Measurements from ENCODE around the gene PSME1. TPM values are rescaled to one million over a fixed set of nuclear protein-coding genes. Genes with fewer than 3 reads are reported as not detected.

Gene PSME1
- total and polyA plus RNA-seq, 4 donors, result 63.3 to 237 (median 101) TPM

DNA sequence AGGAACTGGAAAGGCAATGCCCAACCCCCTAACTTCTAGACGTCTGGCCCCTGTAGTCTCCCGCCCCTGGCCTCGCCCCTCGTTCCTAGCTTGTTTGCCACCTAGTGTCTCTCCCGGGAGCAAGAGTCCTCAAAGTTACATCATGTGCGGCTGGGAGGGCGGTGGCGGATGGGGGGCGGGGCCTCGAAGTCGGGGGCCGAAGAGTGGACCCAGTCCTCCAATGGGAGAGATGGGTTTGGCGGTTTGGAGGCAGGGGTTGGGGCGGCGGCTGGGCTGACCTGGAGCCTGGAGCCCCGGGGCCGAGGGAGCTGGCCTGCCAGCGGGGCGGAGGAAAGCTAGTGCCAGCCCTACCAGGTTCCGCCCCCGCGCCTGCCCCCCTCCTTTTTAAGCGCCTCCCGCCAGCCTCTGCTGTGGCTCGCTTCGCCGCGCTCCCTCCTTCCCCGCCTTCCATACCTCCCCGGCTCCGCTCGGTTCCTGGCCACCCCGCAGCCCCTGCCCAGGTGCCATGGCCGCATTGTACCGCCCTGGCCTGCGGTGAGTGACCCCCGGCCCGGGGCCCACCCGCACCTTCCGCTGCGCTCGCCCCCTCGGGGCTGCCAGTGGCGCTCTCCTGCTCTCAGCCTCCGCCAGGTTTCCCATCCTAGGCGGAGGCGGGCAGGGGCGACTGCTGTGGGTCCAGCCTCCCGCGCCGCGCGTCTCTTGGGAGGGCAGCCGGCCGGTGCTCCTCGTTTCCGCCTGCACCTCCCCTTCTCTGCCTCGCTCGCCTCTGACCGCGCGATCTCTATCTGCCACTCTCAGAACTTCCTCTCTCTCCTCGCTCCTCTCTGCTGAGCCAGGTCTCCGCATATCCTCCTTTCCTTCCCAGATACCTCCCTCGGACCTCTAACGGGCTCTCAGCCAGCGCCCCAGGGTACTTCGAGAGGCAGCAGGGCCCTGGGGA, 41.8 kb upstream of the PSME1 start, which contains the start of gene PCK2:
Gene PCK2, plus strand, starts transcription at position 411 of the 940 bp plus-strand sequence. Its CDS starts 95 bp downstream, at position 506.
- Histone ChIP-seq H3K9me3 (ENCODE audit: control insufficient read depth in 4 of 4, low read length in 3 of 4) (no peaks in the 10 kb centered on the region), H3K4me1 (ENCODE audit: control insufficient read depth in 4 of 4, insufficient read depth in 4 of 4, low read length in 3 of 4) (peaks cover 15 to 64% (median 49%) of the 10 kb centered on the region in 4 donors), H3K27me3 (ENCODE audit: control insufficient read depth in 4 of 4, insufficient read depth in 4 of 4, low read length in 3 of 4) (no peaks in the 10 kb centered on the region), H3K36me3 (ENCODE audit: control insufficient read depth in 4 of 4, insufficient read depth in 3 of 4, low read depth in 1 of 4, low read length in 3 of 4) (peaks cover 0 to 9% (median 6%) of the 10 kb centered on the region in 4 donors), H3K27ac (ENCODE audit: low read depth in 1 of 2, low read length in 2 of 2) (peak within 1 kb of the TSS; percentile 93 to 96), H3K9ac (ENCODE audit: low read depth in 1 of 2, low read length in 2 of 2) (peak within 1 kb of the TSS; percentile 93 to 98), H3K4me3 (ENCODE audit: low read depth in 1 of 3, low read length in 3 of 3) (peak within 1 kb of the TSS; percentile 68 to 82 (median 71))
- under 1% methylated on average over 68 of the region's 68 CpGs for WGBS
- peak; percentile 92 for DNase-seq (ENCODE audit: low spot score)
- TF ChIP-seq YY1 (IDR thresholded peaks at IDR 0.05) (peak; percentile 67), FOXA2 (IDR thresholded peaks at IDR 0.05) (no peak), TAF1 (conservative IDR thresholded peaks at IDR 0.05) (peak; percentile 82), MAX (IDR thresholded peaks at IDR 0.05) (peak; percentile 51), JUND (IDR thresholded peaks at IDR 0.05) (peak in 1 of 2 donors; percentile 40), SP1 (IDR thresholded peaks at IDR 0.05) (peak; percentile 90), FOXA1 (IDR thresholded peaks at IDR 0.05) (no peak), CTCF (IDR thresholded peaks at IDR 0.05; ENCODE audit: low read depth, low read length, missing input control) (peak; percentile 1), REST (IDR thresholded peaks at IDR 0.05) (peak; percentile 85), RXRA (IDR thresholded peaks at IDR 0.05) (peak; percentile 71 to 75), HNF4G (IDR thresholded peaks at IDR 0.05) (peak; percentile 41), EGR1 (IDR thresholded peaks at IDR 0.05; ENCODE audit: low read depth in 2 of 2) (peak; percentile 81 to 96), GABPA (IDR thresholded peaks at IDR 0.05 in 1 of 2, conservative IDR thresholded peaks at IDR 0.05 in 1 of 2) (peak in 1 of 2 donors; percentile 53), NR2F2 (IDR thresholded peaks at IDR 0.05) (no peak), RAD21 (IDR thresholded peaks at IDR 0.05) (peak in 1 of 2 donors; percentile 35), HNF4A (conservative IDR thresholded peaks at IDR 0.05) (peak; percentile 86 to 87)
- TF ChIP-seq, protein P1, sequence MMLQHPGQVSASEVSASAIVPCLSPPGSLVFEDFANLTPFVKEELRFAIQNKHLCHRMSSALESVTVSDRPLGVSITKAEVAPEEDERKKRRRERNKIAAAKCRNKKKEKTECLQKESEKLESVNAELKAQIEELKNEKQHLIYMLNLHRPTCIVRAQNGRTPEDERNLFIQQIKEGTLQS (IDR thresholded peaks at IDR 0.05), result peak; percentile 66
- TF ChIP-seq, protein P2, sequence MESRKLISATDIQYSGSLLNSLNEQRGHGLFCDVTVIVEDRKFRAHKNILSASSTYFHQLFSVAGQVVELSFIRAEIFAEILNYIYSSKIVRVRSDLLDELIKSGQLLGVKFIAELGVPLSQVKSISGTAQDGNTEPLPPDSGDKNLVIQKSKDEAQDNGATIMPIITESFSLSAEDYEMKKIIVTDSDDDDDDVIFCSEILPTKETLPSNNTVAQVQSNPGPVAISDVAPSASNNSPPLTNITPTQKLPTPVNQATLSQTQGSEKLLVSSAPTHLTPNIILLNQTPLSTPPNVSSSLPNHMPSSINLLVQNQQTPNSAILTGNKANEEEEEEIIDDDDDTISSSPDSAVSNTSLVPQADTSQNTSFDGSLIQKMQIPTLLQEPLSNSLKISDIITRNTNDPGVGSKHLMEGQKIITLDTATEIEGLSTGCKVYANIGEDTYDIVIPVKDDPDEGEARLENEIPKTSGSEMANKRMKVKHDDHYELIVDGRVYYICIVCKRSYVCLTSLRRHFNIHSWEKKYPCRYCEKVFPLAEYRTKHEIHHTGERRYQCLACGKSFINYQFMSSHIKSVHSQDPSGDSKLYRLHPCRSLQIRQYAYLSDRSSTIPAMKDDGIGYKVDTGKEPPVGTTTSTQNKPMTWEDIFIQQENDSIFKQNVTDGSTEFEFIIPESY (IDR thresholded peaks at IDR 0.05), result peak; percentile 37
